Right cardiac atrium (tissue), 5 donors: ENCODE measurements around the gene VBP1. TPM values are rescaled to one million over a fixed set of nuclear protein-coding genes. Genes with fewer than 3 reads are reported as not detected.
A peak's percentile ranks its signal among the peaks of the same experiment; 100 is the strongest.

ENCODE experiments used
- ATAC-seq, 2 donors: fragments of 200-7000 bp; cut with Tn5 transposase; one replicate each; pipeline versions ENCODE4 v1.8.0 to v1.9.1; 2020; ENCODE audit warnings: moderate library complexity in 2 of 2, mild to moderate bottlenecking in 1 of 2
- DNase-seq, 3 donors: peaks; one replicate each; pipeline ENCODE4 v3.0.0-alpha.2; 2020
- H3K27ac ChIP-seq: one replicate; pipeline ENCODE4 v1.5.1; 2013; ENCODE audit warnings: mild to moderate bottlenecking, low read length, control low read depth, moderate library complexity
- H3K27me3 ChIP-seq: one replicate; pipeline ENCODE4 v1.6.1; 2013; ENCODE audit not compliant: control insufficient read depth, insufficient read depth
- H3K4me1 ChIP-seq: one replicate; pipeline ENCODE4 v1.6.1; 2013; ENCODE audit warnings: low read length; ENCODE audit not compliant: control insufficient read depth, insufficient read depth
- H3K4me3 ChIP-seq: one replicate; pipeline ENCODE4 v1.5.1; 2013; ENCODE audit warnings: low read length, control low read depth
- H3K9me3 ChIP-seq: one replicate; pipeline ENCODE4 v1.6.1; 2013; ENCODE audit warnings: low read length; ENCODE audit not compliant: control insufficient read depth
- WGBS: extraction: QIAGEN DNeasy Blood & Tissue Kit; methylation state at CpG from one replicate; pipeline ENCODE4 v1.1.7; 2013; 5-methylcytosine and 5-hydroxymethylcytosine counted together
- intact Hi-C, 4 donors: fragments of 100-400 bp; cut with DNase I; formaldehyde crosslinking; loops; one replicate each; pipeline versions ENCODE4 v1.11.0 to v1.14.0; 2022 to 2023
- long read RNA-seq, 4 donors: library from polyadenylated mRNA; unstranded; transcript quantifications; one replicate each; pipeline ENCODE4 v2.0.0, GENCODE V29; 2020 to 2021
- polyA plus RNA-seq: library from polyadenylated mRNA; stranded (reverse); fragments of 200-250 nt; gene quantifications from one replicate; pipeline ENCODE4 v1.2.3, GENCODE V29; 2013
- total RNA-seq, 4 donors: library from RNA; stranded (reverse); fragmentation: NEBNext Ultra II Directional; extraction: Animal tissue kit (Norgen Biotek cat#: 25700); gene quantifications; one replicate each; pipeline ENCODE4 v1.2.1, GENCODE V29; 2021
- donor health status: healthy with polysubstance abuse.
- donor health status: DM: no; HTN: yes; CAD: no.
- donor health status: DM: no; HTN: no; CAD: no.
- donor health status: DM: no; HTN: yes; CAD: no; lungs with severe emphysema.
- donor health status: DM: yes; HTN: yes; CAD: no.

Gene VBP1, protein sequence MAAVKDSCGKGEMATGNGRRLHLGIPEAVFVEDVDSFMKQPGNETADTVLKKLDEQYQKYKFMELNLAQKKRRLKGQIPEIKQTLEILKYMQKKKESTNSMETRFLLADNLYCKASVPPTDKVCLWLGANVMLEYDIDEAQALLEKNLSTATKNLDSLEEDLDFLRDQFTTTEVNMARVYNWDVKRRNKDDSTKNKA
- total RNA-seq (10 to 100 TPM; 57.8 to 70.4 (median 65.6) TPM), polyA plus RNA-seq (62.5 TPM)
- long read RNA-seq, donor 1, transcript VBP1-201 (6 exons, 1,686 nt): major isoform, 92 of 97 reads
- long read RNA-seq, donor 1, partial matches to known transcripts: 1 of 97 reads
- long read RNA-seq, donor 1, other reads (novel, unspliced or antisense): 4 of 97 reads
- long read RNA-seq, donor 2, transcript VBP1-201 (6 exons, 1,686 nt): major isoform, 50 of 52 reads
- long read RNA-seq, donor 2, partial matches to known transcripts: 0 of 52 reads
- long read RNA-seq, donor 2, other reads (novel, unspliced or antisense): 2 of 52 reads
- long read RNA-seq, donor 3, transcript VBP1-201 (6 exons, 1,686 nt): major isoform, 220 of 234 reads
- long read RNA-seq, donor 3, partial matches to known transcripts: 3 of 234 reads
- long read RNA-seq, donor 3, other reads (novel, unspliced or antisense): 10 of 234 reads
- long read RNA-seq, donor 4, transcript VBP1-201 (6 exons, 1,686 nt): major isoform, 46 of 47 reads
- long read RNA-seq, donor 4, partial matches to known transcripts: 0 of 47 reads
- long read RNA-seq, donor 4, other reads (novel, unspliced or antisense): 1 of 47 reads

DNA sequence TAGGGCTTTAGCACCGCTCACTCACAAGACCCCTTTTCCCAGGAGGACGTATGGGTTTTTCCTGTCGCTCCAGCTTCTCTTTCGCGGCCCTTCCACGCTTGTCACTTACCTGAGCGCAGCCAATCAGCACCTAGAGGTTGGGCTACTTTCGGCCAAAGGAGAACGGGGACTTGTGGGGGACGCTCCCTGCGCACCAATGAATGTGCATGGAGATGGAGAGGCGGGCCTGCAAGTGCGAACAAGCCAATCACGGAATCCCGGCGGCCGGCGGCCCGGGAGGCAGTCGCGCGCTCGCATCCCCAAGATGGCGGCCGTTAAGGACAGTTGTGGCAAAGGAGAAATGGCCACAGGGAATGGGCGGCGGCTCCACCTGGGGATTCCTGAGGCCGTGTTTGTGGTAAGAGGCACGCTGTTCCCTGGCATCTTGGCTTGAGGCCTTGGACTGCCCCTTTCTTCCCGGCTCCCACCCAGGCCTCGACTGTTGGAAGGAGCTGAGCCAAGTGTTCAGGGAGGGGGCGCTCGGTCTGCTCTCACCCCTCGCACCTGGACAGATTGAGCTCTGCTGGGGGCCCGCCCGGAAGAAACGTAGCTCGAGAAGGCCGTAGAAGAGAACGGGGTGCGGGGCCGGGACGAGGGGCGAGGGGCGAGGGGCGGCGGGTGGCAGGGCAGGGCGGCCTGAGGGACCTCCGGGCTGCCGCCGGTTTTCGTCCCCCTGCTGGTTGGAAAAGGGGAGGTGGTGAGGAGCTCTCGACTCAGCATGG lies at the start of gene VBP1:
TSS of gene VBP1 (plus strand) at position 282 of the 761 bp plus-strand sequence. CDS start at position 305, 23 bp downstream.
- Histone ChIP-seq H3K4me3 (peak within 1 kb of the TSS; percentile 79), H3K4me1 (no peaks in the 10 kb centered on the region), H3K9me3 (no peaks in the 10 kb centered on the region), H3K27me3 (no peaks in the 10 kb centered on the region), H3K27ac (peak within 1 kb of the TSS; percentile 98)
- DNase-seq (peak; percentile 93 to 96 (median 95)), ATAC-seq (peak; percentile 99 to 100)
- intact Hi-C loops: no loop called here
- WGBS: under 1% methylated on average over 53 of the region's 53 CpGs

DNA sequence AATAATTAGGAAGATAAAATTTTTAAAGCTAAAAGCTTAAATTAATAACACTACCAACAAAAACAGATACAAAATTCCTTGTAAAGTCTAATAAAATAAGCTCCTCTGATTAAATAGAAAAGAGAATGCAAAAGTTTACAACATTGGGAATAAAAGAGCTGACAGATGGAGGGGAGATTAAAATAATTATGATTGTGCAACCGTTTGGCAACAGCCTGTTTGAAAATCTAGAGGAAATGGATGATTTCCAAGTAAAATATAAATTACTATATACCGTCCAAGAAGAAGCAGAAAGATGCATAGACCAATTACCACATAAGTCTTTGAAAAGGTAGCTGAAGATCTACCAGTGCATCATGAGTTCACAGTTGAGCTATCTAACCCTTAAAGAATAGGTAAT lies 46.4 kb upstream of the VBP1 start:
- intact Hi-C loops: no loop called here
- ATAC-seq: no peak
- 25% methylated on average over 2 of the region's 2 CpGs for WGBS

DNA sequence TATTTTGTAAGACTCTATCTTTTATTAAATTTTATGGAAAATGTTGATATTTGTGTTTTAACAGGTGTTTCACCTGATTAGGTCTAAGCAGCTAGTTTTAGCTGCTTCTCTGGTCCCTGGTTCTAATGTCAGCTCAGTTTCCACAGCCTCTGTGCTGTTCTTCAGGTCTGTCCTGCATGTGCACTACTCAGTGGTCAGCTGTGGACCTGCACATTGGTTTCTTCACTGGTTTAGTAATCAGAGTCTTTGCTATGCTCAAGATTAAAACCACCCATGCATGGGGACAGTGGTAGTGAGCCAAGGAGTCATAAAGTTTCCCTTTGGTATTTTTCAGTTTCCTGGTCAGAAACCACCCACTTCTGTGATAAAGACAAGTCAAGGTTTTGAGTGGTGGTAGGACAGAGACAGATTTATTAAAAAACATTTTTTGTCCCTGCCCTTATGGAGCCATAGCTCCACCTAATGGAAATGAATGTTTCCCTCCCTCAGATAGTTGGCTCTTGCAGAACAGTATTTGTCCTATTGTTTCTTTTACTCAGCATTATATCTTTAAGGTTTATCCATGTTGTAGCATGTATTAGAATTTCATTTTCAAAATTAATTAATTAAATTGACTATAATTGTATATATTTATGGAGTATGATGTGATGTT lies 36.8 kb upstream of the VBP1 start:
- H3K9me3 ChIP-seq: no peaks in the 10 kb centered on the region
- no peaks in the 10 kb centered on the region for H3K27me3 ChIP-seq
- H3K27ac ChIP-seq: no peak overlapping the region
- no peaks in the 10 kb centered on the region for H3K4me1 ChIP-seq
- DNase-seq (no peak), ATAC-seq (no peak)
- intact Hi-C loops: no loop called here
- H3K4me3 ChIP-seq: no peak overlapping the region

More for the DNA sequence above, 46.4 kb upstream of the VBP1 start:
- Histone ChIP-seq H3K4me1 (no peaks in the 10 kb centered on the region), H3K9me3 (no peaks in the 10 kb centered on the region), H3K27ac (no peak overlapping the region), H3K27me3 (no peaks in the 10 kb centered on the region), H3K4me3 (no peak overlapping the region)
- DNase-seq: no peak

DNA sequence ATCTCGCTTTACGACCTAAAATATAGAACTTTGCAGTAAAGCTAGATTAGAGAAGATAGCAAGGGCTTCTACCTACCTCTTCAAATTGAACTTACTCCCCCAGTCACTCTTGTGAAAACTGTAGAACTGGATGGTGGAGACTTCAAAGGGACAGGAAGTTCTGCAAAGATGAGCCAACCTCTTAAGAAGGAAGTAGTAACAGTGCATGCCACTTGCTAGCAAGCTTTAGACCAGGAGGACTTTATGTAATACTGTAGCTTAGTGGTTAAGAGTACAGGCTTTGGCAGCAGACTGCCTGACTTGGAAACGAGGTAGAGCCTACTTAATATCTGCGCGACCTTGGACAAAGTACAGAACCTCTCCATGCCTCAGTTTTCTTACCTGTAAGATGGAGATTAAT lies 27.5 kb upstream of the VBP1 start:
- Histone ChIP-seq H3K9me3 (no peaks in the 10 kb centered on the region), H3K4me1 (no peaks in the 10 kb centered on the region), H3K4me3 (no peak overlapping the region), H3K27ac (no peak overlapping the region), H3K27me3 (no peaks in the 10 kb centered on the region)
- ATAC-seq (no peak), DNase-seq (no peak)
- no CpG with 5 or more reads among the region's 5 CpGs for WGBS
- intact Hi-C loops: no loop called here

DNA sequence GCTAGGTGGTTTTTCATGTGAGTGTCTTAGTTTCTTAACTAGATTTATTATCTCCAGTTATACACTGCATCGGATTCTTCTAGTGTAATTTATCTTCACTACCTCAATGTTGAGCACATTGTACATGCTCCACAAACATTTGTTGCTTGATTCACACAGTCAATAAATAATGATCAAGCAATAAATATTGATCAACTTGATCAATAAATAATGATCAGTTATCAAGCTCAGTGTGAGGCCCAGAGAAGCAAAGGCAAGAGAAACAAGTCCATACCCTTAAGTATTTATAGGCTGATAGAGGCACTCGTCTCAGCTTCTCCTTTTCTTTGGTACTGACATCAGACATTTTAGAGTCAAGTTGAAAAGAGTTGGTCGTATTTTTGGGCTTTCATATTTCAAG lies 5.1 kb upstream of the VBP1 start:
- WGBS: 90% methylated on average over 3 of the region's 3 CpGs
- Histone ChIP-seq H3K27ac (no peak overlapping the region), H3K4me1 (no peaks in the 10 kb centered on the region), H3K27me3 (no peaks in the 10 kb centered on the region), H3K4me3 (no peak overlapping the region), H3K9me3 (no peaks in the 10 kb centered on the region)
- DNase-seq: no peak
- no peak for ATAC-seq
- intact Hi-C loops: no loop called here

DNA sequence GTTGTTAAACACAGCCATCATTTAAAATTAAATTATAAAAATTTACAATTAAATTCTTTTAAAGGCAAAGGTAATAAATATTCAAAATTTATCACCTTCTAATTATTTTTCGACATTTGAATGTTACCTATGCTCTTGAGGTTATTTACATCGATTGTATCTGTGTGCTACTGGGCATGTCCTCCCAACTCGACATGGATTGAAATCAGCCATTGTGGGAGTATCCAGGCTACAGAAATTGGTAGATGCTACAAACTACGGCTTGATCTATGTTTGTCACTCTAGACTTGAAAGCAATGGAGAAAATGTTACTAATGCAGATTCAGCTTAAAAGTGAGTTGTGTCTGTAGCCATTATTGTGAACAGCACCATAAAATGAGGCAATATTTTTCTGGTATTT lies 2.5 kb upstream of the VBP1 start:
- H3K9me3 ChIP-seq: no peaks in the 10 kb centered on the region
- H3K4me3 ChIP-seq: no peak overlapping the region
- WGBS: 83% methylated on average over 4 of the region's 4 CpGs
- no peak for ATAC-seq
- no peak overlapping the region for H3K27ac ChIP-seq
- H3K4me1 ChIP-seq: no peaks in the 10 kb centered on the region
- intact Hi-C loops: no loop called here
- H3K27me3 ChIP-seq: no peaks in the 10 kb centered on the region
- DNase-seq: no peak

DNA sequence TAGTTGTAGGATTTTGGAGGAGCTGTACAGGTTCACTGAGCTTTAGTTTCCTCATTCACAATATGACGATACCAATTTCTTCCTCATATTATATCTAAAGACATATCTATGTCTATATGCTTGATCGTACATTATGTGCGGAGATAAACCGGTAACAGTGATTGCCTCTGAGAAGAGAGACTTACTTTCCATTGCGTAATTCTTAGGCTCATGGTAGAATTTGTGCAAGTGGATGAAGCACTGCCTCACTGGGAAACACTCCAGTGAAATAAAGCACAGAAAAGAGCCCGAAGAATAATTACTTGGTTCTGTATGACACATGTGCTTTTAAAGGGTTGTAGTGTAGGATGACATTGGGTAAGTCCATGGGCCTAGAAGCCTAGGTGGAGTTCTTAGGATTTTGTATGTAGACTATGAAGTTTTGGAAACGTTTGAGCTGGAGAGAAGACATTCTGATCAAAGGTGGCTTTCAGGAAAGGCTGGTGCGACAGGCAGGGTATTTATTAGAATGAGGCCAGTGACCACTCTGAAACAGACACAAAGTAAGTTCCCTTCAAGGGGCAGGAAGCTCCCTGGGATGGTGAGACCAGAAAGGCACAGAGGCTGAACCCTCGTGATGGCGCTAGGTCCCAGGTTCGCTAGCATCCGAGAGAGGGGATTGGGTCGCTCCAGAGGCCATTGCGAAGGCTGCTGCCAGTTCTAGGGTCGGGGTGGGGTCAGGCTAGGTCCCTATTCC lies 649 bp upstream of the VBP1 start:
- 38% methylated on average over 15 of the region's 15 CpGs for WGBS
- Histone ChIP-seq H3K4me1 (no peaks in the 10 kb centered on the region), H3K9me3 (no peaks in the 10 kb centered on the region), H3K27me3 (no peaks in the 10 kb centered on the region), H3K27ac (peak overlapping the region; percentile 98), H3K4me3 (peak overlapping the region; percentile 73)
- peak; percentile 38 to 54 for ATAC-seq
- intact Hi-C loops: no loop called here
- no peak for DNase-seq

DNA sequence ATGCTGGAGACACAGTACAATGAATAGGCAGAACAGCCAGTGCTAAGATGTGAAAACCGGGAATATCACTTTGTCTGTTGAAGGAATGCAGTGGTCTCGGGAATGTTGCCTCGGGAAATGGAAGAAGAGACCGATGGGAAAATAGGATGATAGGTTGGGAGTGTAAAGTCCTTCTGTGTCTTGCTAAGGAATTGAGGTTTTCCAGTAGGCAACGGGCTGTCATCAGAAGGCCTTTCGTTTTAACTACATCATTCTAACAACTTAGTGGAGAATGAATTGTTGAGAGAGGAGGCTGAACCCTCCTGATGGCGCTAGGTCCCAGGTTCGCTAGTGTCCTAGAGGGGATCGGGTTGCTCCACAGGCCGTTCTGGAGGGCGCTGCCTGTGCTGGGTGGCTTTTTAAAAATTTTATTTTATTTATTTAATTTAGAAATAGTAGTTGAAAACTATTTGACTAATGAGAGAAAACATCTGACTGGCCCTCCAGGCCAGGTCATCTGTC lies 730 bp downstream of the VBP1 start:
- intact Hi-C loops: no loop called here
- H3K27ac ChIP-seq: peak overlapping the region; percentile 48
- no peaks in the 10 kb centered on the region for H3K27me3 ChIP-seq
- ATAC-seq (no peak), DNase-seq (no peak)
- no peaks in the 10 kb centered on the region for H3K9me3 ChIP-seq
- no peaks in the 10 kb centered on the region for H3K4me1 ChIP-seq
- 6% methylated on average over 11 of the region's 11 CpGs for WGBS
- peak overlapping the region; percentile 79 for H3K4me3 ChIP-seq

DNA sequence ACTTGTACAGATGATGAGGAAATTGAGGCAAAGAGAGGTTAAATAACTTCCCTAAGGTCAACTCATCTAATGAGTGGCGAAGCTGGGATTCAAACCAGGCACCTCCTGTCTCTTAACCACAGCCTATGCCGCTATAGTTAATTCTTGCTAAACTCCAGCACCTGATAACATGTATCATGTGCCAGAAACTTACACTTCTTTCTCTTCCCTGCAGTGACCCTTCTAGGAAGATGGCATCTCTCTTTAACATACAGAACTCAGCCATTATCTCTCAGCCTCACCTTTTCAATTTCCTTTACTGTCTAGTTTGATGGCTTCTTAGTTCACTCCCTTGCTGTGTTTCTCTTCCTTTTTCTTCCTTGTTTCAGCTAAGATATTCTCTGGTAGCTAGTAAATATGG lies 2.5 kb downstream of the VBP1 start:
- 58% methylated on average over 2 of the region's 2 CpGs for WGBS
- DNase-seq: no peak
- Histone ChIP-seq H3K27ac (no peak overlapping the region), H3K27me3 (no peaks in the 10 kb centered on the region), H3K4me1 (no peaks in the 10 kb centered on the region), H3K4me3 (no peak overlapping the region), H3K9me3 (no peaks in the 10 kb centered on the region)
- no peak for ATAC-seq
- intact Hi-C loops: no loop called here

DNA sequence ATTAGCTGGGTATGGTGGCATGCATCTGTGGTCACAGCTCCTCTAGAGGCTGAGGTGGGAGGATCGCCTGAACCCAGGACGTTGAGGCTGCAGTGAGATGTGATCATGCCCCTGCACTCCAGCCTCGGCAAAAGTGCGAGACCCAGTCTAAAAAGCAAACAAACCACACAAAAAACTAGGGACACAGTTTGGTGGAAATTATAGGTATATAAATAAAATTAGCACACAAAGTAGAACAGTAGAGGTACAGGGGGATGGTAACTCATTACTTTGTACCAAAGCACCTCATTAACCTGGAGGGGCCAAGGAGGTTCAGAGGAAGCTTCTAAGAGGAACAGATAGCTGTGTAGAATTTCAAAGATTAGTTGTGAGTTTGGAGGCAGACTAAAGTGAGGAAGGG lies 5.1 kb downstream of the VBP1 start:
- Histone ChIP-seq H3K27me3 (no peaks in the 10 kb centered on the region), H3K27ac (no peak overlapping the region), H3K9me3 (no peaks in the 10 kb centered on the region), H3K4me3 (no peak overlapping the region), H3K4me1 (no peaks in the 10 kb centered on the region)
- no peak for DNase-seq
- intact Hi-C loops: no loop called here
- whole genome bisulfite sequencing: 95% methylated on average over 4 of the region's 4 CpGs
- no peak for ATAC-seq
